ENCODE results near the gene SLC11A1.

Gene SLC11A1

GRCh38 chr2:218437969-218438368 is 55.9 kb downstream of the SLC11A1 start:
- no peak for DNase-seq

GRCh38 chr2:218438596-218438995 is 56.5 kb downstream of the SLC11A1 start:
- DNase-seq = no peak

GRCh38 chr2:218444692-218445357 is 62.8 kb downstream of the SLC11A1 start:
- no peak for DNase-seq

- no peak for DNase-seq
Observed at GRCh38 chr2:218445602-218446001, 63.5 kb downstream of the SLC11A1 start.
